GM12875 (cell line): ENCODE results near the gene CDK15.

ENCODE experiments used
- H3K4me3 ChIP-seq: one replicate; pipeline ENCODE4 v1.5.1; 2011; ENCODE audit warnings: low read depth, low read length, control low read depth
- TF ChIP-seq, protein P1 (sequence below): IDR thresholded peaks from 2 replicates; pipeline ENCODE4 v1.5.1; 2011; ENCODE audit warnings: low read depth, mild to moderate bottlenecking, control low read depth, inconsistent platforms, low read length, moderate library complexity, borderline replicate concordance; ENCODE audit not compliant: insufficient read depth

The CDK15 gene

DNA sequence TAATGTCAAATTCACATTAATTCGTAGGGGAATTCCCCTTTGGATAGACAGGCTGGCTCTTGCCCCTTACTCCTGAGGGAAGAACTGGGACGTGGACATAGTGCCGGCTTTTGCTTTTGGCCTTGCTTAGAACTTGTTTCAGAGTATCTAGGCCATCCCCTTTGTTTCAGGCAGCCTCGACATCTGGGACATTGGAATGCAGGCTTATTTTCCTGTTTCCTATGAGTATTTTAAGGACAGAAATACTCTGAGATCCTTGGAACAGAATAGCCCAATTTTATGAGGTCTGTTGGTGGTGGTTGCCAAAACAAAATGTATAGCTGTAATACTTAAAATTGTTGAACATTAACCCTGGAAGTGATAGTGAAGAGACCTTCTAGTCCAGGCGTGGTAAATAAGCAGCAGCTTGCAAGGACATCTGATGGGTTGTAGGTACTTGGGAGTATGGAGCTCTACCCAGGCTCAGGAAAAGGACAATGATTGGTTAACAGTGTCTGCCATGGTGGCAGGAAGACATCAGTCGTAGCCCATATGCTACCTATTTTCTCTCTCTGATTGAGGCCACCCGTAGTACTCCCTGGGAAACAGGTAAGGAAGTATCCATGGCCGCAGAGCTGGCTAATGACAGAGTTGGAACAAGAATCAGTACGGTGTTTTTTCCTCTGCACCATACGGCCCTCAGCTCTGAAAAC is 112.4 kb downstream of the CDK15 start:
- no peak overlapping the region for H3K4me3 ChIP-seq
- TF ChIP-seq, protein P1, sequence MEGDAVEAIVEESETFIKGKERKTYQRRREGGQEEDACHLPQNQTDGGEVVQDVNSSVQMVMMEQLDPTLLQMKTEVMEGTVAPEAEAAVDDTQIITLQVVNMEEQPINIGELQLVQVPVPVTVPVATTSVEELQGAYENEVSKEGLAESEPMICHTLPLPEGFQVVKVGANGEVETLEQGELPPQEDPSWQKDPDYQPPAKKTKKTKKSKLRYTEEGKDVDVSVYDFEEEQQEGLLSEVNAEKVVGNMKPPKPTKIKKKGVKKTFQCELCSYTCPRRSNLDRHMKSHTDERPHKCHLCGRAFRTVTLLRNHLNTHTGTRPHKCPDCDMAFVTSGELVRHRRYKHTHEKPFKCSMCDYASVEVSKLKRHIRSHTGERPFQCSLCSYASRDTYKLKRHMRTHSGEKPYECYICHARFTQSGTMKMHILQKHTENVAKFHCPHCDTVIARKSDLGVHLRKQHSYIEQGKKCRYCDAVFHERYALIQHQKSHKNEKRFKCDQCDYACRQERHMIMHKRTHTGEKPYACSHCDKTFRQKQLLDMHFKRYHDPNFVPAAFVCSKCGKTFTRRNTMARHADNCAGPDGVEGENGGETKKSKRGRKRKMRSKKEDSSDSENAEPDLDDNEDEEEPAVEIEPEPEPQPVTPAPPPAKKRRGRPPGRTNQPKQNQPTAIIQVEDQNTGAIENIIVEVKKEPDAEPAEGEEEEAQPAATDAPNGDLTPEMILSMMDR: no peak

- no peak overlapping the region for H3K4me3 ChIP-seq
- TF ChIP-seq, protein P1: no peak
Observed at GRCh38 chr2:201919308-201919634, 112.9 kb downstream of the CDK15 start.

GRCh38 chr2:201923436-201924328 is 117.3 kb downstream of the CDK15 start:
- TF ChIP-seq, protein P1: no peak
- no peak overlapping the region for H3K4me3 ChIP-seq

DNA sequence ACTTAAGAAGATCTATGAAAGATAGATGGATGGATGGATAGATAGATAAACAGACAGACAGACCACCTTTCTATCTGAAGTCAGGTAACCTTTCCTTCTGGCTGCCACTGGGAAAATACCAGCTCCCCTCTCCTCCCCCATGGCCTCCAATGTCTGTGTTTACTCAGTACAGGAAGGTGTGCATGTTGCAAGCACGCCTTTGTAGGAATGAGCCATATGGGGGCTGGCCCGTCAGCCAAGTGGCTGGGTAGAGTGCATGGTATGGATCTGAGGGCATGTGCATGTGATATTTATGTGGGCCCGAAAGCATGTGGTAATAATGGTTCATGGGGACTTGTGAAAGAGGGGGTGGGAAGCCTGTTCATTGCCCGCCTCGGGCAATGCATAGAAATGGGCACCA is 118.1 kb downstream of the CDK15 start:
- TF ChIP-seq, protein P1: no peak

DNA sequence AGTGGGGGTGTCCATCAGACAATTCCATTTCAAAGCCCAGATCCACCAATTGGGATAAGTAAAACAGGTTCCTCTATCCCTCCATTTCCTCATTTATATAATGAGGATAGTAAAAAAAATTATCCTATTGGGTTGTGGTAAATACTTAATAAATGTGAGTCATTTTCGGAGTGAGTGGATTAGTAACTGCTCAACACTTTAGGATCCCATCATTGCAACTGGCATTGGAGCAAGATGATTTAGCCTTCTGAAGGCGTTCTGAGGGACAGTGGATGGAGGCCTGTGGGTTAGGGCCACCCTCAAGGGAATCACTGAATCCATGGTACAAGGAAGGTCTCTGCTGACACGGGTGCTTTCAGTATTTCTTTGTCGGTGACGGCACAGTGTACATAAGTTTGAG is 118.7 kb downstream of the CDK15 start:
- H3K4me3 ChIP-seq: no peak overlapping the region
- TF ChIP-seq, protein P1: no peak

More for the DNA sequence above, 118.1 kb downstream of the CDK15 start:
- no peak overlapping the region for H3K4me3 ChIP-seq

GRCh38 chr2:201926067-201926466 is 119.7 kb downstream of the CDK15 start:
- no peak overlapping the region for H3K4me3 ChIP-seq
- TF ChIP-seq, protein P1: no peak
